ENCODE data around the gene RSRC1.
A peak's percentile ranks its signal among the peaks of the same experiment; 100 is the strongest.

The RSRC1 gene

GRCh38 chr3:158360756-158361448 lies 251.0 kb downstream of the RSRC1 start:
- no peak overlapping the region for H2BK120ac ChIP-seq (ENCODE audit: low read depth, low read length)
- H2BK15ac ChIP-seq (replicated peaks; ENCODE audit: low read depth), result no peak overlapping the region
- no peaks in the 10 kb centered on the region for H3K4me1 ChIP-seq (ENCODE audit: control insufficient read depth, low read depth, low read length)
- H3K18ac ChIP-seq (ENCODE audit: low read length), result no peak overlapping the region
- DNase-seq, result no peak
- H3K56ac ChIP-seq (ENCODE audit: low read length), result no peak overlapping the region
- no peaks in the 10 kb centered on the region for H3K27me3 ChIP-seq (ENCODE audit: insufficient read depth, low read length, poor library complexity)
- H2BK5ac ChIP-seq (ENCODE audit: low read length), result no peak overlapping the region
- no peak overlapping the region for H4K8ac ChIP-seq (ENCODE audit: low read depth, low read length)
- H3K79me2 ChIP-seq (ENCODE audit: control insufficient read depth, insufficient read depth, low read length), result no peaks in the 10 kb centered on the region
- H3K23ac ChIP-seq (ENCODE audit: low read length), result no peak overlapping the region
- H2AK5ac ChIP-seq (ENCODE audit: low read length), result no peak overlapping the region
- no peak overlapping the region for H3K4ac ChIP-seq (ENCODE audit: low read depth, low read length)
- WGBS (ENCODE audit: extremely low coverage, insufficient coverage, low lambda C conversion rate), result no CpG with 5 or more reads among the region's 11 CpGs
- H3K9ac ChIP-seq (ENCODE audit: low read length), result no peak overlapping the region
- no peak overlapping the region for H4K5ac ChIP-seq (ENCODE audit: low read length)
- no peaks in the 10 kb centered on the region for H3K36me3 ChIP-seq (ENCODE audit: control insufficient read depth, insufficient read depth, low read length)
- no peak overlapping the region for H3K4me3 ChIP-seq (ENCODE audit: low read length)
- no peaks in the 10 kb centered on the region for H3K79me1 ChIP-seq (ENCODE audit: low read length)
- no peak overlapping the region for H3K27ac ChIP-seq (ENCODE audit: low read depth, low read length)
- H3K4me2 ChIP-seq (ENCODE audit: low read length), result no peak overlapping the region

GRCh38 chr3:158368271-158368670 lies 258.4 kb downstream of the RSRC1 start:
- no peak overlapping the region for H3K4me2 ChIP-seq (ENCODE audit: low read length)
- no CpG with 5 or more reads among the region's 2 CpGs for WGBS (ENCODE audit: extremely low coverage, insufficient coverage, low lambda C conversion rate)
- H3K23ac ChIP-seq (ENCODE audit: low read length), result no peak overlapping the region
- H2AK5ac ChIP-seq (ENCODE audit: low read length), result no peak overlapping the region
- no peaks in the 10 kb centered on the region for H3K36me3 ChIP-seq (ENCODE audit: control insufficient read depth, insufficient read depth, low read length)
- no peak overlapping the region for H2BK15ac ChIP-seq (replicated peaks; ENCODE audit: low read depth)
- no peak overlapping the region for H2BK5ac ChIP-seq (ENCODE audit: low read length)
- no peak overlapping the region for H3K56ac ChIP-seq (ENCODE audit: low read length)
- H3K4me1 ChIP-seq (ENCODE audit: control insufficient read depth, low read depth, low read length), result no peaks in the 10 kb centered on the region
- no peak overlapping the region for H3K18ac ChIP-seq (ENCODE audit: low read length)
- H3K79me1 ChIP-seq (ENCODE audit: low read length), result no peaks in the 10 kb centered on the region
- no peak overlapping the region for H4K5ac ChIP-seq (ENCODE audit: low read length)
- H3K4me3 ChIP-seq (ENCODE audit: low read length), result no peak overlapping the region
- H3K9ac ChIP-seq (ENCODE audit: low read length), result no peak overlapping the region
- no peak overlapping the region for H4K8ac ChIP-seq (ENCODE audit: low read depth, low read length)
- no peak overlapping the region for H3K4ac ChIP-seq (ENCODE audit: low read depth, low read length)
- no peaks in the 10 kb centered on the region for H3K27me3 ChIP-seq (ENCODE audit: insufficient read depth, low read length, poor library complexity)
- no peak for DNase-seq
- no peaks in the 10 kb centered on the region for H3K79me2 ChIP-seq (ENCODE audit: control insufficient read depth, insufficient read depth, low read length)
- H3K27ac ChIP-seq (ENCODE audit: low read depth, low read length), result no peak overlapping the region
- no peak overlapping the region for H2BK120ac ChIP-seq (ENCODE audit: low read depth, low read length)

GRCh38 chr3:158369279-158369678 lies 259.4 kb downstream of the RSRC1 start:
- H3K4me1 ChIP-seq (ENCODE audit: control insufficient read depth, low read depth, low read length), result no peaks in the 10 kb centered on the region
- H3K4me2 ChIP-seq (ENCODE audit: low read length), result no peak overlapping the region
- no peak overlapping the region for H2BK15ac ChIP-seq (replicated peaks; ENCODE audit: low read depth)
- no peak overlapping the region for H4K8ac ChIP-seq (ENCODE audit: low read depth, low read length)
- H3K36me3 ChIP-seq (ENCODE audit: control insufficient read depth, insufficient read depth, low read length), result no peaks in the 10 kb centered on the region
- no peak overlapping the region for H2AK5ac ChIP-seq (ENCODE audit: low read length)
- no peak overlapping the region for H3K23ac ChIP-seq (ENCODE audit: low read length)
- no peaks in the 10 kb centered on the region for H3K79me2 ChIP-seq (ENCODE audit: control insufficient read depth, insufficient read depth, low read length)
- no peak overlapping the region for H4K5ac ChIP-seq (ENCODE audit: low read length)
- no CpG with 5 or more reads among the region's 1 CpG for WGBS (ENCODE audit: extremely low coverage, insufficient coverage, low lambda C conversion rate)
- no peak overlapping the region for H2BK5ac ChIP-seq (ENCODE audit: low read length)
- H3K4me3 ChIP-seq (ENCODE audit: low read length), result no peak overlapping the region
- H3K79me1 ChIP-seq (ENCODE audit: low read length), result no peaks in the 10 kb centered on the region
- no peak overlapping the region for H2BK120ac ChIP-seq (ENCODE audit: low read depth, low read length)
- H3K27ac ChIP-seq (ENCODE audit: low read depth, low read length), result no peak overlapping the region
- H3K27me3 ChIP-seq (ENCODE audit: insufficient read depth, low read length, poor library complexity), result no peaks in the 10 kb centered on the region
- H3K9ac ChIP-seq (ENCODE audit: low read length), result no peak overlapping the region
- DNase-seq, result no peak
- no peak overlapping the region for H3K56ac ChIP-seq (ENCODE audit: low read length)
- H3K18ac ChIP-seq (ENCODE audit: low read length), result no peak overlapping the region
- no peak overlapping the region for H3K4ac ChIP-seq (ENCODE audit: low read depth, low read length)

GRCh38 chr3:158379517-158379916 lies 269.6 kb downstream of the RSRC1 start:
- Histone ChIP-seq H2BK120ac (ENCODE audit: low read depth, low read length) (no peak overlapping the region), H3K56ac (ENCODE audit: low read length) (no peak overlapping the region), H3K4ac (ENCODE audit: low read depth, low read length) (no peak overlapping the region), H2BK15ac (replicated peaks; ENCODE audit: low read depth) (no peak overlapping the region), H3K4me2 (ENCODE audit: low read length) (no peak overlapping the region), H3K79me2 (ENCODE audit: control insufficient read depth, insufficient read depth, low read length) (no peaks in the 10 kb centered on the region), H3K9ac (ENCODE audit: low read length) (no peak overlapping the region), H3K27me3 (ENCODE audit: insufficient read depth, low read length, poor library complexity) (no peaks in the 10 kb centered on the region), H2AK5ac (ENCODE audit: low read length) (no peak overlapping the region), H2BK5ac (ENCODE audit: low read length) (no peak overlapping the region), H4K5ac (ENCODE audit: low read length) (no peak overlapping the region), H3K27ac (ENCODE audit: low read depth, low read length) (no peak overlapping the region), H4K8ac (ENCODE audit: low read depth, low read length) (no peak overlapping the region), H3K23ac (ENCODE audit: low read length) (no peak overlapping the region), H3K79me1 (ENCODE audit: low read length) (no peaks in the 10 kb centered on the region), H3K18ac (ENCODE audit: low read length) (no peak overlapping the region), H3K4me3 (ENCODE audit: low read length) (no peak overlapping the region), H3K36me3 (ENCODE audit: control insufficient read depth, insufficient read depth, low read length) (no peaks in the 10 kb centered on the region), H3K4me1 (ENCODE audit: control insufficient read depth, low read depth, low read length) (no peaks in the 10 kb centered on the region)
- whole genome bisulfite sequencing (ENCODE audit: extremely low coverage, insufficient coverage, low lambda C conversion rate), result no CpG with 5 or more reads among the region's 4 CpGs
- DNase-seq, result peak; percentile 4

GRCh38 chr3:158381262-158381868 lies 271.5 kb downstream of the RSRC1 start:
- Histone ChIP-seq H3K4me2 (ENCODE audit: low read length) (no peak overlapping the region), H3K9ac (ENCODE audit: low read length) (no peak overlapping the region), H3K79me2 (ENCODE audit: control insufficient read depth, insufficient read depth, low read length) (no peaks in the 10 kb centered on the region), H3K36me3 (ENCODE audit: control insufficient read depth, insufficient read depth, low read length) (no peaks in the 10 kb centered on the region), H3K4me3 (ENCODE audit: low read length) (no peak overlapping the region), H3K56ac (ENCODE audit: low read length) (no peak overlapping the region), H4K8ac (ENCODE audit: low read depth, low read length) (no peak overlapping the region), H3K27ac (ENCODE audit: low read depth, low read length) (no peak overlapping the region), H3K23ac (ENCODE audit: low read length) (no peak overlapping the region), H2BK15ac (replicated peaks; ENCODE audit: low read depth) (no peak overlapping the region), H4K5ac (ENCODE audit: low read length) (no peak overlapping the region), H3K4ac (ENCODE audit: low read depth, low read length) (no peak overlapping the region), H3K79me1 (ENCODE audit: low read length) (no peaks in the 10 kb centered on the region), H3K4me1 (ENCODE audit: control insufficient read depth, low read depth, low read length) (no peaks in the 10 kb centered on the region), H2BK5ac (ENCODE audit: low read length) (no peak overlapping the region), H2AK5ac (ENCODE audit: low read length) (no peak overlapping the region), H2BK120ac (ENCODE audit: low read depth, low read length) (no peak overlapping the region), H3K27me3 (ENCODE audit: insufficient read depth, low read length, poor library complexity) (no peaks in the 10 kb centered on the region), H3K18ac (ENCODE audit: low read length) (no peak overlapping the region)
- no peak for DNase-seq
- WGBS (ENCODE audit: extremely low coverage, insufficient coverage, low lambda C conversion rate), result no CpG with 5 or more reads among the region's 2 CpGs

- no peaks in the 10 kb centered on the region for H3K79me2 ChIP-seq (ENCODE audit: control insufficient read depth, insufficient read depth, low read length)
- H3K18ac ChIP-seq (ENCODE audit: low read length), result no peak overlapping the region
- no peak overlapping the region for H3K9ac ChIP-seq (ENCODE audit: low read length)
- H2BK15ac ChIP-seq (replicated peaks; ENCODE audit: low read depth), result no peak overlapping the region
- no peaks in the 10 kb centered on the region for H3K79me1 ChIP-seq (ENCODE audit: low read length)
- no peaks in the 10 kb centered on the region for H3K27me3 ChIP-seq (ENCODE audit: insufficient read depth, low read length, poor library complexity)
- H3K27ac ChIP-seq (ENCODE audit: low read depth, low read length), result no peak overlapping the region
- WGBS (ENCODE audit: extremely low coverage, insufficient coverage, low lambda C conversion rate), result no CpG with 5 or more reads among the region's 2 CpGs
- H2AK5ac ChIP-seq (ENCODE audit: low read length), result no peak overlapping the region
- H4K5ac ChIP-seq (ENCODE audit: low read length), result no peak overlapping the region
- H3K4ac ChIP-seq (ENCODE audit: low read depth, low read length), result no peak overlapping the region
- no peak overlapping the region for H2BK120ac ChIP-seq (ENCODE audit: low read depth, low read length)
- no peak overlapping the region for H2BK5ac ChIP-seq (ENCODE audit: low read length)
- no peak overlapping the region for H4K8ac ChIP-seq (ENCODE audit: low read depth, low read length)
- H3K56ac ChIP-seq (ENCODE audit: low read length), result no peak overlapping the region
- no peaks in the 10 kb centered on the region for H3K4me1 ChIP-seq (ENCODE audit: control insufficient read depth, low read depth, low read length)
- DNase-seq, result no peak
- H3K4me2 ChIP-seq (ENCODE audit: low read length), result no peak overlapping the region
- H3K4me3 ChIP-seq (ENCODE audit: low read length), result no peak overlapping the region
- no peak overlapping the region for H3K23ac ChIP-seq (ENCODE audit: low read length)
- H3K36me3 ChIP-seq (ENCODE audit: control insufficient read depth, insufficient read depth, low read length), result no peaks in the 10 kb centered on the region
These were observed 272.6 kb downstream of the RSRC1 start for GRCh38 chr3:158382479-158382878.

Measured in mesendoderm (in vitro differentiated cells).